Spleen (tissue), 11 donors: ENCODE measurements around the gene ZNF772. TPM values are rescaled to one million over a fixed set of nuclear protein-coding genes. Genes with fewer than 3 reads are reported as not detected.

Source experiments
- DNase-seq: peaks from one replicate; pipeline ENCODE4 v3.0.0-alpha.2; 2020
- H3K27ac ChIP-seq, 8 donors: fragments of 200-600 bp; sonication (generic) in 7 of 8; 1 replicate in 4 of 8; 2 replicates in 4 of 8; pipeline versions ENCODE4 v1.5.0 to v1.8.0; 2016 to 2021; ENCODE audit warnings: inconsistent platforms in 4 of 8, mild to moderate bottlenecking in 4 of 8, moderate library complexity in 1 of 8
- H3K27me3 ChIP-seq, 7 donors: fragments of 200-600 bp; sonication (generic) in 6 of 7; replicated peaks in 1 of 7; 1 replicate in 4 of 7; 2 replicates in 3 of 7; pipeline versions ENCODE4 v1.5.0 to v1.8.0; 2016 to 2021; ENCODE audit warnings: inconsistent platforms in 3 of 7, mild to moderate bottlenecking in 1 of 7
- H3K36me3 ChIP-seq, 6 donors: fragments of 200-600 bp; sonication (generic) in 5 of 6; 1 replicate in 4 of 6; 2 replicates in 2 of 6; pipeline versions ENCODE4 v1.5.0 to v1.8.0; 2016 to 2021; ENCODE audit warnings: inconsistent platforms in 2 of 6
- H3K4me1 ChIP-seq, 6 donors: fragments of 200-600 bp; sonication (generic) in 5 of 6; 1 replicate in 3 of 6; 2 replicates in 3 of 6; pipeline versions ENCODE4 v1.5.0 to v1.8.0; 2016 to 2021; ENCODE audit warnings: inconsistent platforms in 3 of 6
- H3K4me3 ChIP-seq, 8 donors: fragments of 200-600 bp; sonication (generic) in 7 of 8; 1 replicate in 4 of 8; 2 replicates in 4 of 8; pipeline versions ENCODE4 v1.5.0 to v1.8.0; 2016 to 2021; ENCODE audit warnings: inconsistent platforms in 4 of 8, mild to moderate bottlenecking in 4 of 8, moderate library complexity in 2 of 8
- H3K9me3 ChIP-seq, 8 donors: fragments of 200-600 bp; sonication (generic) in 7 of 8; 1 replicate in 4 of 8; 2 replicates in 4 of 8; pipeline versions ENCODE4 v1.5.0 to v1.8.0; 2016 to 2021; ENCODE audit warnings: inconsistent platforms in 4 of 8
- POLR2A ChIP-seq, 3 donors: fragments of 450-650 bp; IDR thresholded peaks; one replicate each; pipeline ENCODE4 v1.5.1; 2017; ENCODE audit warnings: antibody characterized with exemption in 3 of 3, mild to moderate bottlenecking in 1 of 3
- POLR2AphosphoS5 ChIP-seq, 3 donors: sonication (generic); formaldehyde crosslinking; IDR thresholded peaks; one replicate each; pipeline ENCODE4 v1.5.1; 2017; ENCODE audit warnings: antibody characterized with exemption in 3 of 3
- WGBS, 5 donors: extraction: QIAGEN DNeasy Blood & Tissue Kit in 3 of 5; methylation state at CpG; one replicate each; pipeline versions ENCODE4 v1.1.5 to v1.1.7; 2013 to 2018; 5-methylcytosine and 5-hydroxymethylcytosine counted together
- intact Hi-C: fragments of 100-400 bp; cut with DNase I; formaldehyde crosslinking; loops from one replicate; pipeline ENCODE4 v1.15.0; 2023; ENCODE audit warnings: low total_unique reads
- polyA plus RNA-seq, 3 donors: library from polyadenylated mRNA; stranded (reverse); fragments of 200-250 nt; gene quantifications; one replicate each; pipeline ENCODE4 v1.2.1, GENCODE V29; 2013
- small RNA-seq, 4 donors: library from RNA; depleted of rRNA; stranded (forward); fragments of <200 nt; gene quantifications; one replicate each; pipeline ENCODE3, GENCODE V24; 2016
- total RNA-seq, 7 donors: library from RNA; depleted of rRNA in 3 of 7; stranded (reverse); fragments of >200 nt in 3 of 7; fragmentation: NEBNext Ultra II Directional in 4 of 7; extraction: Animal tissue kit (Norgen Biotek cat#: 25700) in 4 of 7; gene quantifications; one replicate each; pipeline versions ENCODE4 v1.1.0 to v1.2.1, GENCODE V29; 2016 to 2021
- TF ChIP-seq, protein P1 (sequence below), 11 experiments: fragments of 200-600 bp in 7 of 11; fragments of 450-650 bp in 4 of 11; sonication (generic) in 4 of 11; IDR thresholded peaks in 8 of 11; conservative IDR thresholded peaks in 3 of 11; 1 replicate in 7 of 11; 2 replicates in 4 of 11; pipeline versions ENCODE4 v1.4.0 to v1.8.0; 2016 to 2021; ENCODE audit warnings: antibody characterized with exemption in 11 of 11, inconsistent platforms in 4 of 11, mild to moderate bottlenecking in 1 of 11
- donor health status: healthy with polysubstance abuse.
- donor health status: DM: no; HTN: no; CAD: no; lungs with moderate emphysema.
- donor health status: DM: no; HTN: no; CAD: no.
- donor health status: Bipolar disorder and iron deficiency.
- donor health status: healthy.
- donor health status: DM: no; HTN: no; CAD: no.
- donor health status: DM: yes; HTN: yes; CAD: no.

Gene ZNF772
- total and polyA plus RNA-seq, 10 donors, result 1.4 to 33.7 (median 15.9) TPM

DNA sequence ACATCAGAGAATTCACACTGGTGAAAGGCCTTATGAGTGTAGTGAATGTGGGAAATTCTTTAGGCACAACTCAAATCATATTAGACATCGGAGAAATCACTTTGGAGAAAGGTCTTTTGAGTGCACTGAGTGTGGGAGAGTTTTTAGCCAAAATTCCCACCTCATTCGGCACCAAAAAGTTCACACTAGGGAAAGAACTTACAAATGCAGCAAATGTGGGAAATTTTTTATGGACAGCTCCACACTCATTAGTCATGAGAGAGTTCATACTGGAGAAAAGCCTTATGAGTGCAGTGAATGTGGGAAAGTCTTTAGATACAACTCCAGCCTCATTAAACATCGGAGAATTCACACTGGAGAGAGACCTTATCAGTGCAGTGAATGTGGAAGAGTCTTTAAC, 56.3 kb downstream of the ZNF772 start:
- no peaks in the 10 kb centered on the region for H3K27me3 ChIP-seq
- DNase-seq, result no peak
- H3K36me3 ChIP-seq, result peaks cover 18 to 75% (median 52%) of the 10 kb centered on the region in 6 donors
- H3K4me1 ChIP-seq, result no peaks in the 10 kb centered on the region
- TF ChIP-seq POLR2A (IDR thresholded peaks at IDR 0.05) (no peak), POLR2AphosphoS5 (IDR thresholded peaks at IDR 0.05) (no peak)
- TF ChIP-seq, protein P1, sequence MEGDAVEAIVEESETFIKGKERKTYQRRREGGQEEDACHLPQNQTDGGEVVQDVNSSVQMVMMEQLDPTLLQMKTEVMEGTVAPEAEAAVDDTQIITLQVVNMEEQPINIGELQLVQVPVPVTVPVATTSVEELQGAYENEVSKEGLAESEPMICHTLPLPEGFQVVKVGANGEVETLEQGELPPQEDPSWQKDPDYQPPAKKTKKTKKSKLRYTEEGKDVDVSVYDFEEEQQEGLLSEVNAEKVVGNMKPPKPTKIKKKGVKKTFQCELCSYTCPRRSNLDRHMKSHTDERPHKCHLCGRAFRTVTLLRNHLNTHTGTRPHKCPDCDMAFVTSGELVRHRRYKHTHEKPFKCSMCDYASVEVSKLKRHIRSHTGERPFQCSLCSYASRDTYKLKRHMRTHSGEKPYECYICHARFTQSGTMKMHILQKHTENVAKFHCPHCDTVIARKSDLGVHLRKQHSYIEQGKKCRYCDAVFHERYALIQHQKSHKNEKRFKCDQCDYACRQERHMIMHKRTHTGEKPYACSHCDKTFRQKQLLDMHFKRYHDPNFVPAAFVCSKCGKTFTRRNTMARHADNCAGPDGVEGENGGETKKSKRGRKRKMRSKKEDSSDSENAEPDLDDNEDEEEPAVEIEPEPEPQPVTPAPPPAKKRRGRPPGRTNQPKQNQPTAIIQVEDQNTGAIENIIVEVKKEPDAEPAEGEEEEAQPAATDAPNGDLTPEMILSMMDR (IDR thresholded peaks at IDR 0.05 in 8 of 11, conservative IDR thresholded peaks at IDR 0.05 in 3 of 11), result no peak
- peaks cover 6 to 100% (median 98%) of the 10 kb centered on the region in 8 donors for H3K9me3 ChIP-seq
- intact Hi-C loops, result no loop called here
- 93 to 95% (median 94%) methylated on average over 3 of the region's 3 CpGs for WGBS, 5 donors
- H3K4me3 ChIP-seq, result no peak overlapping the region
- no peak overlapping the region for H3K27ac ChIP-seq

DNA sequence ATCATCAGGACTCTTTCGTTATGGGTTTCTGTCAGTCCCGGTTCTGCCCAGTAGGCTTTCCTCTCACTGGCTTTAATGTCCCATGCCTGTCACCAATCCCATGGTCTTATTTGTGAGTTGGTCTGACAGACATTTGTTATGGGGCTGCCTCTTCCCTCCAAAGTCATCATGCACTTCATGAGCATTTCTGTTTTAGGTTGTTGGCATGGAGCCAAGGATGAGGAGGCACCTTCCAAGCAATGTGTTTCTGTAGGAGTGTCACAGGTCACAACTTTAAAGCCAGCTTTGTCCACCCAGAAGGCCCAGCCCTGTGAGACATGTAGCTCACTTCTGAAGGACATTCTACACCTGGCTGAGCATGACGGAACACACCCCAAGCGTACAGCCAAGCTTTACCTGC, 57.9 kb downstream of the ZNF772 start:
- Histone ChIP-seq H3K27ac (no peak overlapping the region), H3K9me3 (peaks cover 6 to 97% (median 83%) of the 10 kb centered on the region in 8 donors), H3K4me1 (no peaks in the 10 kb centered on the region), H3K27me3 (no peaks in the 10 kb centered on the region), H3K36me3 (peaks cover 18 to 91% (median 64%) of the 10 kb centered on the region in 6 donors), H3K4me3 (peak overlapping the region in 1 of 8 donors; percentile 15)
- intact Hi-C loops, result no loop called here
- WGBS, 5 donors, result 96 to 100% (median 98%) methylated on average over 4 of the region's 4 CpGs
- TF ChIP-seq POLR2AphosphoS5 (IDR thresholded peaks at IDR 0.05), result no peak
- TF ChIP-seq, protein P1 (IDR thresholded peaks at IDR 0.05 in 8 of 11, conservative IDR thresholded peaks at IDR 0.05 in 3 of 11), result no peak
- no peak for TF ChIP-seq POLR2A (IDR thresholded peaks at IDR 0.05)
- no peak for DNase-seq

Small RNA genes within 50 kb of the gene (small RNA-seq; reads per million reads assigned to genes)
- 0 reads per million in 4 donors for gene VN1R107P

Other genes starting within 250 kb of the ZNF772 start
- 1 to 10 TPM; 3.1 to 8.3 (median 4.8) TPM for gene AURKC, start 246.5 kb downstream of the ZNF772 start, total RNA-seq
- gene AURKC, start 246.5 kb downstream of the ZNF772 start, polyA plus RNA-seq, result 1 to 10 TPM; 4.1 to 5.5 (median 4.4) TPM
- 10 to 100 TPM; 16.7 to 27.7 (median 18.1) TPM for gene ZNF805, start 236.9 kb downstream of the ZNF772 start, total RNA-seq
- gene ZNF805, start 236.9 kb downstream of the ZNF772 start, polyA plus RNA-seq, result 1 to 10 TPM in 1 of 3 donors, under 1 TPM in 2; 0.22 to 1.1 (median 0.88) TPM
- gene ZNF460, start 197.1 kb downstream of the ZNF772 start, total RNA-seq, result 10 to 100 TPM; 60.8 to 84.7 (median 68.1) TPM
- 1 to 10 TPM in 1 of 3 donors, under 1 TPM in 2; 0.24 to 2.1 (median 0.33) TPM for gene ZNF460, start 197.1 kb downstream of the ZNF772 start, polyA plus RNA-seq
- gene ZNF543, start 157.1 kb downstream of the ZNF772 start, total RNA-seq, result 10 to 100 TPM in 6 of 7 donors, 1 to 10 TPM in 1; 9.7 to 16.9 (median 13.0) TPM
- 1 to 10 TPM; 1.6 to 2.4 (median 1.7) TPM for gene ZNF543, start 157.1 kb downstream of the ZNF772 start, polyA plus RNA-seq
- gene ZNF304, start 126.3 kb downstream of the ZNF772 start, total RNA-seq, result 10 to 100 TPM in 6 of 7 donors, 1 to 10 TPM in 1; 9.8 to 16.7 (median 13.3) TPM
- 1 to 10 TPM; 2.9 to 3.9 (median 3.6) TPM for gene ZNF304, start 126.3 kb downstream of the ZNF772 start, polyA plus RNA-seq
- gene TRAPPC2B, start 114.0 kb downstream of the ZNF772 start, total RNA-seq, result 10 to 100 TPM in 4 of 7 donors, 1 to 10 TPM in 3; 7.7 to 36.6 (median 18.0) TPM
- gene TRAPPC2B, start 114.0 kb downstream of the ZNF772 start, polyA plus RNA-seq, result 10 to 100 TPM; 20.2 to 24.0 (median 23.6) TPM
- 1 to 10 TPM; 3.3 to 8.8 (median 5.4) TPM for gene ZNF547, start 114.0 kb downstream of the ZNF772 start, total RNA-seq
- gene ZNF547, start 114.0 kb downstream of the ZNF772 start, polyA plus RNA-seq, result 1 to 10 TPM; 2.3 to 3.5 (median 3.5) TPM
- gene ZNF548, start 87.7 kb downstream of the ZNF772 start, total RNA-seq, result 10 to 100 TPM; 21.2 to 48.2 (median 34.6) TPM
- gene ZNF548, start 87.7 kb downstream of the ZNF772 start, polyA plus RNA-seq, result 10 to 100 TPM; 12.4 to 14.2 (median 12.5) TPM
- 10 to 100 TPM; 13.4 to 23.0 (median 18.8) TPM for gene ZNF17, start 66.4 kb downstream of the ZNF772 start, total RNA-seq
- gene ZNF17, start 66.4 kb downstream of the ZNF772 start, polyA plus RNA-seq, result 1 to 10 TPM; 1.8 to 3.5 (median 2.6) TPM
- 10 to 100 TPM in 4 of 7 donors, 1 to 10 TPM in 3; 7.3 to 15.4 (median 10.8) TPM for gene ZNF749, start 42.2 kb downstream of the ZNF772 start, total RNA-seq
- 1 to 10 TPM; 2.7 to 9.4 (median 5.4) TPM for gene ZNF749, start 42.2 kb downstream of the ZNF772 start, polyA plus RNA-seq
- gene VN1R1, start 20.4 kb downstream of the ZNF772 start, total RNA-seq, result 1 to 10 TPM in 5 of 7 donors, under 1 TPM in 2; 0.82 to 2.0 (median 1.4) TPM
- under 1 TPM; 0.26 to 0.30 (median 0.30) TPM for gene VN1R1, start 20.4 kb downstream of the ZNF772 start, polyA plus RNA-seq
- 10 to 100 TPM in 6 of 7 donors, 1 to 10 TPM in 1; 8.8 to 20.4 (median 15.6) TPM for gene ZNF419, start 10.2 kb upstream of the ZNF772 start, total RNA-seq
- gene ZNF419, start 10.2 kb upstream of the ZNF772 start, polyA plus RNA-seq, result 1 to 10 TPM; 5.9 to 8.7 (median 8.3) TPM
- gene ZNF773, start 22.4 kb upstream of the ZNF772 start, total RNA-seq, result 10 to 100 TPM; 10.5 to 25.2 (median 17.5) TPM
- 1 to 10 TPM; 3.0 to 5.7 (median 3.9) TPM for gene ZNF773, start 22.4 kb upstream of the ZNF772 start, polyA plus RNA-seq
- gene ZNF549, start 49.8 kb upstream of the ZNF772 start, total RNA-seq, result 10 to 100 TPM in 4 of 7 donors, 1 to 10 TPM in 3; 8.5 to 13.0 (median 10.8) TPM
- 1 to 10 TPM; 2.6 to 3.9 (median 2.8) TPM for gene ZNF549, start 49.8 kb upstream of the ZNF772 start, polyA plus RNA-seq
- gene ZNF550, start 82.3 kb upstream of the ZNF772 start, total RNA-seq, result 10 to 100 TPM; 10.5 to 39.5 (median 13.3) TPM
- 1 to 10 TPM; 5.4 to 6.4 (median 5.4) TPM for gene ZNF550, start 82.3 kb upstream of the ZNF772 start, polyA plus RNA-seq
- 1 to 10 TPM; 4.3 to 9.3 (median 6.1) TPM for gene ZNF416, start 101.3 kb upstream of the ZNF772 start, total RNA-seq
- gene ZNF416, start 101.3 kb upstream of the ZNF772 start, polyA plus RNA-seq, result 1 to 10 TPM; 2.1 to 3.8 (median 3.4) TPM
- gene ZIK1, start 106.6 kb upstream of the ZNF772 start, total RNA-seq, result 10 to 100 TPM in 3 of 7 donors, 1 to 10 TPM in 4; 5.1 to 12.0 (median 8.6) TPM
- gene ZIK1, start 106.6 kb upstream of the ZNF772 start, polyA plus RNA-seq, result 1 to 10 TPM; 3.4 to 4.5 (median 3.7) TPM
- gene ZNF530, start 122.3 kb upstream of the ZNF772 start, total RNA-seq, result 1 to 10 TPM; 3.5 to 7.4 (median 4.1) TPM
- gene ZNF530, start 122.3 kb upstream of the ZNF772 start, polyA plus RNA-seq, result 1 to 10 TPM; 2.4 to 3.2 (median 2.9) TPM
- gene ZNF134, start 136.7 kb upstream of the ZNF772 start, total RNA-seq, result 10 to 100 TPM; 18.3 to 30.7 (median 23.1) TPM
- 1 to 10 TPM; 3.7 to 7.6 (median 5.7) TPM for gene ZNF134, start 136.7 kb upstream of the ZNF772 start, polyA plus RNA-seq
- gene ZNF211, start 155.6 kb upstream of the ZNF772 start, total RNA-seq, result 10 to 100 TPM; 18.9 to 28.4 (median 20.8) TPM
- 10 to 100 TPM in 2 of 3 donors, 1 to 10 TPM in 1; 9.5 to 14.2 (median 12.3) TPM for gene ZNF211, start 155.6 kb upstream of the ZNF772 start, polyA plus RNA-seq
- under 1 TPM in 3 of 7 donors, not detected in 4; 0.29 to 0.58 (median 0.47) TPM for gene ZSCAN4, start 191.4 kb upstream of the ZNF772 start, total RNA-seq
- not detected for gene ZSCAN4, start 191.4 kb upstream of the ZNF772 start, polyA plus RNA-seq
- 10 to 100 TPM; 10.0 to 14.3 (median 13.4) TPM for gene ZNF551, start 204.4 kb upstream of the ZNF772 start, total RNA-seq
- gene ZNF551, start 204.4 kb upstream of the ZNF772 start, polyA plus RNA-seq, result 1 to 10 TPM; 2.0 to 3.8 (median 2.5) TPM
- 10 to 100 TPM in 6 of 7 donors, 1 to 10 TPM in 1; 9.3 to 21.2 (median 15.3) TPM for gene ZNF154, start 231.6 kb upstream of the ZNF772 start, total RNA-seq
- gene ZNF154, start 231.6 kb upstream of the ZNF772 start, polyA plus RNA-seq, result 1 to 10 TPM; 3.6 to 5.8 (median 4.3) TPM